ENCODE results near the gene PREX1.
A peak's percentile ranks its signal among the peaks of the same experiment; 100 is the strongest.
"Not testable (repeated sequence)": the region's sequence is repeated elsewhere in the genome, so short reads cannot be mapped to it uniquely, and the experiment has no call there.

Gene PREX1, protein sequence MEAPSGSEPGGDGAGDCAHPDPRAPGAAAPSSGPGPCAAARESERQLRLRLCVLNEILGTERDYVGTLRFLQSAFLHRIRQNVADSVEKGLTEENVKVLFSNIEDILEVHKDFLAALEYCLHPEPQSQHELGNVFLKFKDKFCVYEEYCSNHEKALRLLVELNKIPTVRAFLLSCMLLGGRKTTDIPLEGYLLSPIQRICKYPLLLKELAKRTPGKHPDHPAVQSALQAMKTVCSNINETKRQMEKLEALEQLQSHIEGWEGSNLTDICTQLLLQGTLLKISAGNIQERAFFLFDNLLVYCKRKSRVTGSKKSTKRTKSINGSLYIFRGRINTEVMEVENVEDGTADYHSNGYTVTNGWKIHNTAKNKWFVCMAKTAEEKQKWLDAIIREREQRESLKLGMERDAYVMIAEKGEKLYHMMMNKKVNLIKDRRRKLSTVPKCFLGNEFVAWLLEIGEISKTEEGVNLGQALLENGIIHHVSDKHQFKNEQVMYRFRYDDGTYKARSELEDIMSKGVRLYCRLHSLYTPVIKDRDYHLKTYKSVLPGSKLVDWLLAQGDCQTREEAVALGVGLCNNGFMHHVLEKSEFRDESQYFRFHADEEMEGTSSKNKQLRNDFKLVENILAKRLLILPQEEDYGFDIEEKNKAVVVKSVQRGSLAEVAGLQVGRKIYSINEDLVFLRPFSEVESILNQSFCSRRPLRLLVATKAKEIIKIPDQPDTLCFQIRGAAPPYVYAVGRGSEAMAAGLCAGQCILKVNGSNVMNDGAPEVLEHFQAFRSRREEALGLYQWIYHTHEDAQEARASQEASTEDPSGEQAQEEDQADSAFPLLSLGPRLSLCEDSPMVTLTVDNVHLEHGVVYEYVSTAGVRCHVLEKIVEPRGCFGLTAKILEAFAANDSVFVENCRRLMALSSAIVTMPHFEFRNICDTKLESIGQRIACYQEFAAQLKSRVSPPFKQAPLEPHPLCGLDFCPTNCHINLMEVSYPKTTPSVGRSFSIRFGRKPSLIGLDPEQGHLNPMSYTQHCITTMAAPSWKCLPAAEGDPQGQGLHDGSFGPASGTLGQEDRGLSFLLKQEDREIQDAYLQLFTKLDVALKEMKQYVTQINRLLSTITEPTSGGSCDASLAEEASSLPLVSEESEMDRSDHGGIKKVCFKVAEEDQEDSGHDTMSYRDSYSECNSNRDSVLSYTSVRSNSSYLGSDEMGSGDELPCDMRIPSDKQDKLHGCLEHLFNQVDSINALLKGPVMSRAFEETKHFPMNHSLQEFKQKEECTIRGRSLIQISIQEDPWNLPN (N-terminal part only)

DNA sequence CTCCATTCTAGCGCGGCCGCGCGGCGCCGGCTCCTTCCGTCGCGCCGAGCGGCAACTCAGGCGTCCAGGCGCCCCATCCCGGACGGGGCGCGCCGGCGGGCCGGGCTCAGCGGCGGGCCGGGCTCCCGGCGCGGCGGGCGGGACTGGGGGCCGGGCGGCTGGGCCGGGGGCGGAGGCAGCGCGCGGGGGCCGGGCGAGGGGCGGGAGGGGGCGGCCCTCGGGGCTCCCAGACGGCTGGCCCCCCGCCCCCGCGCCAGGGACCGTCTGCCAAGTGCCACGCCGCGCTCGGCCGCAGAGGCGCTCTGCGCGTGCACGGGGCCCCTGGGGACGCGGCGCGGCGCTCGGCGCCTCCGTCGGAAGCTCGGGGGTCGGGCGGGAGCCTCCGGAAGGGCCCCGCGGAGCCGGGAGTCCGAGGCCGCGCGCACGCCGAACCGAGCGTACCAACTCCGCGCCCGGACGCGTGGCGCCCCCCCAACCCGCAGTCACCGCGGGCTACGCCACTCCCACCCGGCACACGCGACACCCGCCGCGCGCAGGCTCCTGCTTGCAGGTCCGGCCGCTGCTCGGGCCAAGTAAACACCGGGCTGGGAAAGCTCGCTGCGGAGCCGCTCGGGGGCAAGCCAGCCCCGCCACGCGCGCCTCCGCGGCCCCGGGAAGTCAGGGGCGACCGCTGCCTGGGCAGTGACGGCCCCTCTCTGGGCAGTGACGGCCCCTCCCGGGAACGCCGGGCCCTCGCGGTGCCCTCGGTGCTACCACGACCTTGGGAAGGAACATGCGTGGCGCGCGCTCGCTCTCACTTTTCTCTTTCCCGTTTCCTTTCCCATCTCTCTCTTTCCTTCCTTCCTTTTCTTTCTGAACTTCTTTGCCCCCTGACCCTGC lies at the start of gene PREX1:
PREX1 (minus strand) TSS at position 145 of the 879 bp plus-strand sequence; CDS start at position 6, 139 bp downstream.
- DNase-seq, result peak; percentile 61 to 62

DNA sequence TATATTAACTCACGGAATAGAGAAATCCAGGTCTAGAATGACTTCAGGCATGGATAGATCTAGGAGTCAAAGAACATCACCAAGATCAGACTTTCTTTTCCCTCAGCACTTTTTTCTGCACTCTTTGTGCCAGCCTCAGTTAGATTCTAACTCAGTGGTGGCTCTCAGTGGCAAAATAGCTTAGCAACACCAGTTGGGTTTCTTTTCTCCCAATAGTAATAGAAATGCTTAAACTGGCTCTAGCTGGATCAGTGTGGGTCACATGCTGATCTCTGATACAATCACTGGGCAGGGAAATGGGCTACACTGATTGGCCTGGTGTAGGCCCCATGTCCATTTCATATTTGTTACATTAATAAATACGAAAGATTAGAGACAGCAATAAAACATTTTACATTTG lies 49.5 kb upstream of the PREX1 start:
- DNase-seq, result no peak

DNA sequence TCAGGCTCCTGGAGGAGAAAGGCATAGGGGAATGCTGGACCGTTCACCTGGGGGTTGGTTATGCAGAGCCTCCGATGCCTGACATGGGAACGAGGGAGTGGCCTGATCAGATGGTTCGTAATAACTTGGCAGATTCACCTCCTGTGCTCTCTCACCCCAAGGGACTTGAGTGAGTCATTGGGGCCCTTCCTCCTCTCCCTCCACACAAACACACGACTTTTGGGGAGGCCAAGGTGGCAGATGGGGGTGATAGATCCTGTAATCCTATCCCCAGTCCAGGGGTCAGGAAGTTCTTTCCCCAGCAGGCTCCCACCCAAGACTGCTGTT lies 48.1 kb upstream of the PREX1 start:
- no peak for DNase-seq

DNA sequence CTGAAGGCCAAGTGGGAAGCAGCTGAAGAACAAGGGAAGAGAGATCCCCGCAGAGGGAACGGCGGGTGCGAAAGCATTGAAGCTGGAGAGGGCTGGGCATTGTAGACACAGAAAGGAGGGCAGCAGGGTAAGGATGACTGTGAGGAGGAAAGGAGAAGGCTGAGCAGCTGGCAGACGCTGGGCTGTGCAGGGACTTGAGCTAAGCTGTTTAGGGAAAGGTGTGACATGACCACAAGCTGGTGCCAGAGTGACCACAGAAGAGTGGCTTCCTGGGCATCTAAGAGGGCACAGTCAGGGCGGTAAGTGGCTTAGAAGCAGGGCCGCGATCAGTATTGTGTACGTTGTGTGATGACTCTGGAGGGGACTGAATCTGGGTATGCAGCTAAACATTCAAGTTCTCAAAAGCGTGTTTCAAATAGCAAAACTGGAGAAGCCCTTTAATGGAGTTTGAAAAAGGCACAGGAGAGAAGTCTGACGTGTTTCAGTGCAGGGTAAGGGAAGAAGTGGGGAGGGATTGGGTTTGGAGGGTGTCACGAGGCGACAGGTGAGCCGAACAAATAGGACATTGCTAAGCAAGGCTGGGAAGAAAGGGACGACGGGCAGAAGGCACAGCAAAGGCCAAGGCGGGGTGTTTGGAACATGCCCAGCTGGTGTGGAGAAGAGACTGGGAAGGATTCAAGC lies 47.6 kb upstream of the PREX1 start:
- DNase-seq, result no peak

DNA sequence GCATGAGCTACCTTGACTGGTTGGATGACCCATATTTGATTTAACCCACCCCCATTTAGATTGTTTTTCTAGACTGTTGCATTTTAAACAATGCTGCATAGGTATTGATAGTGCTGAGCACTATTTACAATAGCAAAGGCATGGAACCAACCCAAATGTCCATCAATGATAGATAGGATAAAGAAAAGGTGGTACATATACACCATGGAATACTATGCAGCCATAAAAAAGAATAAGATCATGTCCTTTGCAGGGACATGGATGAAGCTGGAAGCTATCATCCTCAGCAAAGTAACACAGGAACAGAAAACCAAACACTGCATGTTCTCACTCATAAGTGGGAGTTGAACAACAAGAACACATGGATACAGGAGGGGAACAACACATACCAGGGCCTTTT lies 41.6 kb upstream of the PREX1 start:
- not testable (repeated sequence) for DNase-seq

DNA sequence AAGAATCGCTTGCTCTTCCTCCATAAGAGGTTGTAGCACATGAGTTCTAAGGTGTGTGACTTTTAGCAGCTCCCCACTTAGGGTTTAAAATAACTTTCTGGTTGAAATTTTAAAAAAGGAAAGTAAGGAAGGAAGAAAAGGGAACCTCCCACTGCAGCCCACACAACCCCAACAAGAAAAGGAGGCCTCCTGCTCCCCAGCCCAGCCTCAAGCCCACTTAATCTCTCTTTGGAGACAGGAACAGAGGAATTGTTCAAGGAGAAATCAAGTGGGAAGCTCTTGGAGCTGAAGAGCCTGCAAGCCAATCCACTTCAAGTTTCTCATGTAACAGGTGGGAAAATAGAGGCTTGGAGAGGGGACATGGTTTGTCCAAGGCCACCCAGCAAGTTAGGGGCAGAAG lies 39.1 kb upstream of the PREX1 start:
- no peak for DNase-seq

DNA sequence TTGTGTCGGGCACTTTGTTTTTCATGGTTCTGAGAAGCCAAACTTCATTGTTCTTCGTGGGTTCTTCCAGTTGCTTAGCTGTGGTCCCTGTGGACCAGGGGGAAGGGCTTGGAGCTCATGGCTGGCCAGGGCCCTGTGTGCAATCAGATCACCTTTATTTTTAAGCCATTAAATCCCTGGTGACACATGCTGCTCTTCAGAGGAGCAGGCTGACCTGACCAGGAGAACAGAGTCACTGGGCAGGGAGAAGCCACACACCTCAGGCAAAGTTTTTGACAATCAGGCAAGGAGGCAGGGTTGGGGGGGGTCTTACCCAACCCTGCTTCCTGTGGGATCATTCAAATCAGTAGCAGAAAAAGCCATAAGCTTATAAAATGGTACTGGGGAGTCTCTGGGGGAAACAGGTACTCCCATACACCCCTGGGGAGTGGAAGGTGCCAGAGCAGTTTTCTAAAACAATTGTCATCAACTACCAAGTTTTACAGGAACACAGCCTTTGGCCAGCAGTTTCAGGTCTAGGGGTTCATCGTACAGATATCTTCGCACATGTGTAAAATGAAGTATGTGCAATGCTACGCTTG lies 37.0 kb upstream of the PREX1 start:
- DNase-seq, result no peak

DNA sequence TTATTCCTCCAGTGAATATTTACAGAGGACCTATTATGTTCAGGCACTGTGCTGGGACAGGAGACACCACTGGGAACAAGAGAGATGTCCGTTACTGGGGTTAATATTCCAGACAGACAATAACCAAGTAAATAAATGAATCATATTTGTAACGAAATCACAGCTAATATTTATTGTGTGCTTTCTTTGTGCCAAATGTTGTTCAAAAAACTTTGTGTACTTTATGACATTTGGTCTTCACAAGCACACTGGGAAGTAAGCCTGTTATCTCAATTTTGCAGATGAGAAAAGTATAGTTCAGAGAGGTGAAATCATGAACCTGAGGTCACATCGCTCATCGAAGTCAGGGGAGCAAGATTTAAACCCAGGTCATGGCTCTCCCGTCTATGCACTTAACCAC lies 36.5 kb upstream of the PREX1 start:
- DNase-seq, result no peak

DNA sequence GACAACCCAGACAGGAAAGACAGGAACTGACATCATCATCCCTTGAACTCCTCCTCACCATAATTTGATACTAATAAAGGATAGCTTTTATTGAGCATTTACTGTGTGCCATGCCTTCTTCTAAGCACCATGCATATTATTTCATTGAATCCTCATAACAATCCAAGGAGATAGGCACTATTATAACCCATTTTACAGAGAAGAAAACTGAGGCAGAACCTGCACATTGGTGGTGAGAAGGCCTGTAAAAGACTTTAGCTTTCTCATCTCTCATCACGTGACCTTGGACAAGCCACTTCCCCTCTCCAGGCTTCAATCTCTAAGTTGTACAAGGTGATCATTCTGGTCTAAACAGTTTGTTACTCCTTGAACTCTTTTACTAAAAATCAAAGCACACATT lies 34.5 kb upstream of the PREX1 start:
- DNase-seq, result no peak

DNA sequence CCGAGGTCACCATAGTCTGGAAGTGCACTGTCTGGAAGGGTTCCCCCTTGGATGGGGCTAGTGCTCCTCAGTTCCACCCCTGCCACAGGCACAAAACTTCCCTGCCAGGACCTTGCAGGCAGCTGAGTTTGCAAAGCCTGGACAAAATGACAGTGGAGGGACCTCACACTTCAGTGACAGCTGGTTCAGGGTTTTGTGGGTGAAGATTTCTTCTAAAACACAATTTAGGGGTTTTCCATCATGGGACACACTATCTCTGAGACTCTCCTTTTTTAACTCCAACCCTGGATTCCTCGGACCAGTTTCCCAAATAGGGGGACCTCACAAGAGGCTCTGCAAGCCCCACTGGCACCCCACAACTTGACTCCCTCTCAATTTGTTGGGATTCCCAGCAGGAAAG lies 33.6 kb upstream of the PREX1 start:
- no peak for DNase-seq

DNA sequence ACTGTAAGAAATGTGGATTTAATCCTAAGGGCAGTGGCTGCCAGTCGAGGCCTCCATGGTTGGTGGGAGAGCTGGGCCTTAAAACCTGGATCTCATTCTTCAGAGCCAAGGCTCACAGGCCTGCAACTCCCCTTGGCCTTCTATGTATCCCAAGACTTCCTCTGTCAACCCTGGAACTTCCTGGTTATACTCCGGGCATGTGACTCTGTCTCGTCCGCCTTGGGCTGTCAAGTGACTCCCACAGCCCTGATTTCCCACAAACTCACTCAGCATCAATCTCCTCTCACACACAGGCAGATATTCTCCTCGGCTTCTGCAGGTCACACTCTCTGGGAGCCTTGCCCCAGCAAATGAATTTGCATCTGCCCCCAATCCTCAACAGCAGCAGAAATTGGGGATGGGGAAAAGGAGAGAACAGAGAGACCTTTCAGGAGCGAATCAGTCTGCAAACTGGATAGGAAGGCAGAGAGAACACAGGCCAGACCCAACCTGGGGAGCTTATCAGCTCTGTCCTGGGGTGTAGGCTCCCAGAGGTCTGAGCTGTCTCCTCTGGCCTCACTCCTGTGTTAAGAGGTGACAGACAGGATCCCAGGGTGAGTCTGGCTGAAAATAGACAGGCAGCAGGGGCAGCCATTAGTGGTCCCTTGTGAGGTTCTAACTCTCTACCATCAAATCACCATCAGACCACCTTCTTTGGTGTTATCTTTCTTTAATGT lies 30.4 kb upstream of the PREX1 start:
- no peak for DNase-seq

DNA sequence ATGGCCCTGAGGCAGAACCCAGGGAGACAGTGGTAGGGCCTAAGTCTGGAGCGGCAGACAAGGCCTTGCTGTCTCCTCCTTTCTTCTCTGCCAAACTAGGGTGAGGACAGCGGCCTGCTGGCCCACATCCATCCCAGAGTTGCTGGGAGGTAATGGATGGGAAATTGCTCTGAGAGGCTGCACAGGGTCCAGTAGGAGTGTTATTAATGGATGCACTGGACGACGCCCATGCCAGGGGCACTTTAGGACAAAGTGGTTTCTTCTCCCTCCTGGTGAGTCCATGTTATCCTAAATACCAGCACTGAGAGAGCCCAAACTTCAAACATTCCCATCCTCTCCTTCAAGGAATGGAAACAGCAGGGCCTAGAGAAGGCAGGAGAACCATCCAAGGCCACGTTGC lies 28.3 kb upstream of the PREX1 start:
- DNase-seq, result no peak

DNA sequence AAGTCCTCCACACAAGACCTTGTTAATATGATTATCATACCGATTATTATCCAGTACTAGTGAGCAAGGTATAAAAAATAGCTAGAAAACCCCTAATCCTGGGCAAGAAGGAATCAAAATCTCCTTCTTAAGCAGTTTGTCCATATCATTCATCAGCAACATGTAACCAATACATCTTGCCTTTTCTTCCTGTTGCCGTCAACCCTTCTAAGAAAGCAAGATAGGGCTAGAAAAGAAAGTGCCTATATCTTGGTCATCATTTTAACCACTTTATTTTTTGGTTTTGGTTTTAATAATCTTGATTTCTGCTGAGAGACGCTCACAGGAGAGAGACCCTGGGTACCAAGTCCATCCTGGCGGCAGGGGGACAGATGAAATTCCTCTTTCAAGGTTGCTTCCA lies 27.2 kb upstream of the PREX1 start:
- DNase-seq, result no peak

DNA sequence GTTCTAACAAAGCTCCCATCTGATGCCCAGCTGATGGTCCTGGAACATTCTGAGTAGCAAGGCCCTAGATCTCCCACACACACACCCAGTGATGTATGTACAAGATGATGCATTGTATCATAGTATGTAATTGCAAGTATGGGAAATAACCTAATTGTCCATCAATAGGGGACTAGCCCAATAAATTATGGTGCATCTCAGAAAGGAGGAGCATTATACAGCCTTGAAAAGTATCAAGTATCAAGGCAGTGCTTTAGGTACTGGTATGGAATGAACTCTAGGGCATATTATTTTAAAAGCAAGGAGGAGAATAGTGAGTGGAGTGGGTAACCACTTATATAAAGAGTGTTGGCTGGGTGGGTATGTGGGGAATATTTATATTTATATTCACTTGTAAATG lies 24.8 kb upstream of the PREX1 start:
- DNase-seq, result no peak

DNA sequence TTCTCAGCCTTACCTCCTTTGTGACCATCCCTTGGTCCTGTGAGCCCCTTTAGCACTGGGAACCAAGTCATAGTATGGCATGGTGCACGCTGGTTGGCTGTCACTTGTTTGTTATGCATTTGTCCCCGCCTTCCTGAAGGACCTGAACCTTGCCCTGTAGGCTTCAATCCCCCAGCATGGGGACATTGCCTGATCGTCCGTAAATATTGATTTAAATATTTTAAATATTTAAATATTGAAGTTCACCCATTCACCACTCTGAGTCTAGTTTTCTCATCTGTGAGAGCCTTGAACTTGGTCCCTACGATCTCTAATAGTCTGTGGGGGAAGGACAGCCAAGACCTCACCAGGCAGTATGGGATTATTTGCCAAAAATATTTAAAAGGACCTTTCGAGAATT lies 23.8 kb upstream of the PREX1 start:
- DNase-seq, result no peak

DNA sequence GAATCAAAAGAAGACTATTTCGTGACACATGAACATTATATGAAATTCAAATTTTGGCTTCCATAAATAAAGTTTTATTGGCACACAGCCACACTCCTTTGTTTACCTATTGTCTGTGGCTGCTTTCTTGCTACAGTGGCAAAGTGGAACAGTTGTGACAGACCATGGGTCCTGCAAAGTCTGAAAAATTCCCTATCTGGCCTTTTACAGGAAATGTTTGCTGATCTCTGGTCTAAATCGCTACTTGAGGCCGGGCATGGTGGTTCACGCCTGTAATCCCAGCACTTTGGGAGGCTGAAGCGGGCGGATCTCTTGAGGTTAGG lies 23.1 kb upstream of the PREX1 start:
- no peak for DNase-seq

DNA sequence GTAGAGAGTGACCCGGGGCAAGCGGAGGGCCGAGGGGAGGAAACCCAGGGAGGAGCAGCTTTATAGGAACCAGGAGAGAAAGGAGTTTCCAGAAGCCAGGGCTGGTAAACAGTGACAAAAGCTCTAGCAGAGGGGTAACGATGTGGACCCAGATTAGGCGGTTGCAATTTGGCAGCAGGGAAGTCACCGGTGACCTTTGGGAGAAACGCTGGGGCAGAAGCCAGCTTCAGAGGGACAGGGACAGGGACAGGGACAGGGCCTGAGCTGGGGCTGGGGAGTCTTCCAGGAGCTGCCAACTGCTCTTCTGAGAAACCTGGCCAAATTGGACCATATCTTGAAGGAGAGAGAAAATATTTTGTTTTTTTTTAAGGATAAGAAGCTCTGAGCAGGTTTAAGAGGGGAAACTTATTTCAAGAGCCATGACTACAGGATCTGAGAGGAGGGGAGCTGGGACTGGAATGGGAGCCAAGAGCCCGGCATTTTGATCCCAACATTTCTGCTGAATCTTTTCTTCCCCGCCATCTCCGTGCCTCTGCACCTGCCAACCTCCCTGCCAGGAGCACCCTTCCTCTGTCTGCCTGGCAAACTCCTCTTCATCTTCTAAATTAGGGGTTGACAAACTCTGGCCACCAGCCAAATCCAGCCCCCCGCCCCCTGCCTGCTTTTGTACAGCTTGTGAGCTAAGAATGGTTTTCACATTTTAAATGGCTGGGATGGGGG lies 22.6 kb upstream of the PREX1 start:
- no peak for DNase-seq

DNA sequence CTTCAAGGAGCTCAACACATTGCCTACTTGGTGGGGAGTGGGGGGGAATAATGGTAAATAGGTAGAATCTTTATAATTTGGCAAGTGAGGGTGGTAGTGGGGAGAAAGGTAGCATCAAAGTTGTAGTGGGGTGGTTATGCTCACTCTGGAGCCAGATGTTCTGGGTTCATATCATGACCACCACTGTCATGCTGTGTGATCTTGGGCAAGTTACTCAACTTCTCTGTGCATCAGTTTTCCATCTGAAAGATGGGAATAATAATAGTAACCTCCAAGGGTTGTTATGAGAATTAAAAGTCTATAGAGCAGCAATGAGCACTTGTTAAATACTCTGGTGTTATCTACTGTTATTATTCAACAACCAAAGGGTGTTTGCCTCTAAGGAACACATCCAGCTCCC lies 22.0 kb upstream of the PREX1 start:
- no peak for DNase-seq

DNA sequence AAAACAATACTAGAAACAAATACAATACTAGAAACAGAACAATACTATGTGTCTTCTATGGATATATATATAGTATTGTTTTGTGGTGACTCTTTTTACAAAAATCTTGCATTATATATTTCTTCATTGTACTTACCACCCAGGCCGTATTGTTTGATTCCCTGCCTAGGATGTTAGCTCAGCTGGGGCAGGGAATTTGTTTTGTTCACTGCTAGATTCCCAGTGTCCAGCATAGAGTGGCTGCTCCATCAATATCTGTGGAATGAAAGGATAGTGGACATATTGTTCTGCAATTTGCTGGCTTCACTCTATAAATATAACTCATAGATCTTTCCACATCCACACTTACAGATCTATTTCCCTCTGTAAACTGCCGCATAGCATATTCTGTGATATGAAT lies 21.5 kb upstream of the PREX1 start:
- no peak for DNase-seq

All from stimulated activated CD4-positive, alpha-beta T cell treated with anti-CD3 and anti-CD28 coated beads, Interleukin-2, amount 100 ng/mL, for 48 hours (primary cell).